Lung (tissue), 12 donors: ENCODE measurements around the gene COL18A1. TPM values are rescaled to one million over a fixed set of nuclear protein-coding genes. Genes with fewer than 3 reads are reported as not detected.

ENCODE experiments used
- ATAC-seq: fragments of 200-7000 bp; cut with Tn5 transposase; one replicate; pipeline ENCODE4 v1.9.1; 2020; ENCODE audit warnings: moderate number of reproducible peaks; ENCODE audit not compliant: insufficient read depth, low FRiP score
- DNase-seq, 3 donors: peaks; one replicate each; pipeline ENCODE4 v3.0.0-alpha.2; 2013 to 2017
- H3K27ac ChIP-seq, 2 donors: one replicate each; pipeline ENCODE4 v1.5.1; 2013; ENCODE audit warnings: mild to moderate bottlenecking in 2 of 2, moderate library complexity in 2 of 2, control low read depth in 1 of 2, inconsistent platforms in 1 of 2, low read depth in 1 of 2, low read length in 1 of 2
- H3K27me3 ChIP-seq, 3 donors: one replicate each; pipeline ENCODE4 v1.5.1; 2013; ENCODE audit warnings: low read length in 2 of 3; ENCODE audit not compliant: control insufficient read depth in 3 of 3, insufficient read depth in 3 of 3
- H3K36me3 ChIP-seq, 4 donors: one replicate each; pipeline ENCODE4 v1.5.1; 2013; ENCODE audit warnings: low read length in 4 of 4, mild to moderate bottlenecking in 1 of 4, moderate library complexity in 1 of 4; ENCODE audit not compliant: control insufficient read depth in 4 of 4, insufficient read depth in 4 of 4
- H3K4me1 ChIP-seq, 5 donors: one replicate each; pipeline ENCODE4 v1.5.1; 2013; ENCODE audit warnings: low read length in 5 of 5, mild to moderate bottlenecking in 2 of 5, moderate library complexity in 1 of 5; ENCODE audit not compliant: control insufficient read depth in 5 of 5, insufficient read depth in 5 of 5
- H3K4me3 ChIP-seq: one replicate; pipeline ENCODE4 v1.5.1; 2013; ENCODE audit warnings: mild to moderate bottlenecking, control low read depth, moderate library complexity
- H3K9ac ChIP-seq, 2 donors: one replicate each; pipeline ENCODE4 v1.5.1; 2013; ENCODE audit warnings: low read length in 2 of 2, control low read depth in 1 of 2; ENCODE audit not compliant: insufficient read depth in 1 of 2
- H3K9me3 ChIP-seq, 4 donors: one replicate each; pipeline ENCODE4 v1.5.1; 2013; ENCODE audit warnings: low read length in 3 of 4, mild to moderate bottlenecking in 1 of 4, moderate library complexity in 1 of 4; ENCODE audit not compliant: control insufficient read depth in 4 of 4, insufficient read depth in 3 of 4
- WGBS, 2 donors: extraction: QIAGEN DNeasy Blood & Tissue Kit; methylation state at CpG; one replicate each; pipeline ENCODE4 v1.1.7; 2013; 5-methylcytosine and 5-hydroxymethylcytosine counted together
- polyA plus RNA-seq, 2 donors: library from polyadenylated mRNA; stranded (reverse); fragments of 200-250 nt; gene quantifications; one replicate each; pipeline ENCODE4 v1.2.1, GENCODE V29; 2013
- total RNA-seq, 2 donors: library from RNA; depleted of rRNA in 1 of 2; stranded (reverse); fragments of >200 nt in 1 of 2; gene quantifications; one replicate each; pipeline ENCODE4 v1.2.1, GENCODE V29; 2014 to 2021
- TF ChIP-seq, protein P1 (sequence below): IDR thresholded peaks from 2 replicates; pipeline ENCODE4 v1.5.1; 2012; ENCODE audit warnings: mild to moderate bottlenecking; ENCODE audit errors: control extremely low read depth, extremely low read depth
- donor health status: control.
- donor health status: control.
- donor health status: Bipolar disorder and iron deficiency.
- donor health status: healthy.
- donor health status: DM: yes; HTN: yes; CAD: no.

Gene COL18A1
- total and polyA plus RNA-seq, 4 donors: 42.7 to 102 (median 45.8) TPM

DNA sequence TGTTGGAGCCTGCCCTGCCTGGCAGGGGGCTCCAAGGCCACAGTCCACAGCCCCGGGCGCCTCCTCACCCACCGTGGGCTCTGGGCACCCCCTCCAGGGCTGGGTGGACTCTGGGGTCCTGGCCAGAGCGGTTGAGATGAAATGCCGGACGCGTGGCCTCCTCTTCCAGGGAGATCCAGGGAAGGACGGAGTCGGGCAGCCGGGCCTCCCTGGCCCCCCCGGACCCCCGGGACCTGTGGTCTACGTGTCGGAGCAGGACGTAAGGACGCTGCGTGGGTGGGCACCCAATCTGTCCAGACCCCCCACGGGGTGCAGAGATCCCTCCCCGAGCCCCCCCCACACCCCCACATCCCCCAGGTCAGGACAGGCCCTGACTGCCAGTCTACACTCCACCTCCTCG is 86.1 kb downstream of the COL18A1 start:
- TF ChIP-seq, protein P1, sequence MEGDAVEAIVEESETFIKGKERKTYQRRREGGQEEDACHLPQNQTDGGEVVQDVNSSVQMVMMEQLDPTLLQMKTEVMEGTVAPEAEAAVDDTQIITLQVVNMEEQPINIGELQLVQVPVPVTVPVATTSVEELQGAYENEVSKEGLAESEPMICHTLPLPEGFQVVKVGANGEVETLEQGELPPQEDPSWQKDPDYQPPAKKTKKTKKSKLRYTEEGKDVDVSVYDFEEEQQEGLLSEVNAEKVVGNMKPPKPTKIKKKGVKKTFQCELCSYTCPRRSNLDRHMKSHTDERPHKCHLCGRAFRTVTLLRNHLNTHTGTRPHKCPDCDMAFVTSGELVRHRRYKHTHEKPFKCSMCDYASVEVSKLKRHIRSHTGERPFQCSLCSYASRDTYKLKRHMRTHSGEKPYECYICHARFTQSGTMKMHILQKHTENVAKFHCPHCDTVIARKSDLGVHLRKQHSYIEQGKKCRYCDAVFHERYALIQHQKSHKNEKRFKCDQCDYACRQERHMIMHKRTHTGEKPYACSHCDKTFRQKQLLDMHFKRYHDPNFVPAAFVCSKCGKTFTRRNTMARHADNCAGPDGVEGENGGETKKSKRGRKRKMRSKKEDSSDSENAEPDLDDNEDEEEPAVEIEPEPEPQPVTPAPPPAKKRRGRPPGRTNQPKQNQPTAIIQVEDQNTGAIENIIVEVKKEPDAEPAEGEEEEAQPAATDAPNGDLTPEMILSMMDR: no peak
- no peak overlapping the region for H3K9ac ChIP-seq
- H3K36me3 ChIP-seq: peaks cover 0 to 9% (median 2%) of the 10 kb centered on the region in 4 donors
- no peak for ATAC-seq
- no peaks in the 10 kb centered on the region for H3K9me3 ChIP-seq
- no peak overlapping the region for H3K4me3 ChIP-seq
- H3K27ac ChIP-seq: no peak overlapping the region
- 90 to 94% methylated on average over 18 to 20 of the region's 20 CpGs for WGBS, 2 donors
- no peak for DNase-seq
- no peaks in the 10 kb centered on the region for H3K27me3 ChIP-seq
- no peaks in the 10 kb centered on the region for H3K4me1 ChIP-seq

DNA sequence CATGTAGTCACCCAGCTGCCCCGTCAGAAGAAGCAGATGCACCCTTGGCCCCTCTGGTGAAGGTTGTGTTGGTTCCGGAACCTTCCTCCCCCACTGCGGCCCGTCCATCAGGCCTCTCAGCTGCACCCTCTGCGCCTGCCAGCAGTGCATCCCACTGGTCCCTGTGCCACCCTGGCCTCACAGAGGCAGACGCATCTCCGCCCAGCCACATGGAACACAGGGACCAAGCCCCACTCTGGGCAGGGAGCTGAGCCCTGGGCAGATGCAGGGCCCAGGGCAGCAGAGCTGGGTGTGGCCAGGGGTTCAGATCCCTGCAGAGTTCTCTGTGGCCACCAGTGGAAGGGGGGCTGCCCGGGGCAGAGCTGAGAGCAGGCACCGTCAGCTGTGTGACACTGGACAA is 86.7 kb downstream of the COL18A1 start:
- no peak overlapping the region for H3K4me3 ChIP-seq
- no peak overlapping the region for H3K9ac ChIP-seq
- H3K4me1 ChIP-seq: no peaks in the 10 kb centered on the region
- no peak overlapping the region for H3K27ac ChIP-seq
- DNase-seq (no peak), ATAC-seq (no peak)
- TF ChIP-seq, protein P1: no peak
- H3K27me3 ChIP-seq: no peaks in the 10 kb centered on the region
- H3K36me3 ChIP-seq: peaks cover 0 to 11% (median 2%) of the 10 kb centered on the region in 4 donors
- H3K9me3 ChIP-seq: no peaks in the 10 kb centered on the region
- WGBS, 2 donors: 92 to 98% methylated on average over 9 of the region's 9 CpGs

DNA sequence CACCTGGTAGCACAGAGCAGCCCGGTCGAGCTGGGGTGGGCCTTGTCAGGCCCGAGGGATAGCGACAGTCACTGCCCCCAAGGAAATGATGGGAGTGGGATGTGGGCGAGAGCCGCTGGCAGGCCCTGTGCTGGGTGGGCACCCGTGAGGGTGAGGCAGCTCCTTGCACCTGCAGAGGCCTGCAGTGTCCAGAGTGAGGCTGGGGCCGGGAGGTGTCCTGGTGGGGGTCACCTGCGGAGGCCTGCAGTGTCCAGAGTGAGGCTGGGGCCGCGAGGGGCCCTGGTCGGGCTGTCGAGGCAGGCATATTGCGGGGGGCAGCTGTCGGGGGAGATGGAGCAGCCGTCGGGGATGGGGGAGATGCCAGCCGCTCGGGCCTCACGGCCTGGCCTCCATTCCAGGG is 87.8 kb downstream of the COL18A1 start:
- Histone ChIP-seq H3K9me3 (no peaks in the 10 kb centered on the region), H3K4me3 (no peak overlapping the region), H3K36me3 (peaks cover 0 to 21% (median 2%) of the 10 kb centered on the region in 4 donors), H3K9ac (no peak overlapping the region), H3K27me3 (no peaks in the 10 kb centered on the region), H3K27ac (no peak overlapping the region), H3K4me1 (no peaks in the 10 kb centered on the region)
- TF ChIP-seq, protein P1: no peak
- 91 to 96% methylated on average over 19 to 20 of the region's 20 CpGs for WGBS, 2 donors
- DNase-seq (no peak), ATAC-seq (no peak)

DNA sequence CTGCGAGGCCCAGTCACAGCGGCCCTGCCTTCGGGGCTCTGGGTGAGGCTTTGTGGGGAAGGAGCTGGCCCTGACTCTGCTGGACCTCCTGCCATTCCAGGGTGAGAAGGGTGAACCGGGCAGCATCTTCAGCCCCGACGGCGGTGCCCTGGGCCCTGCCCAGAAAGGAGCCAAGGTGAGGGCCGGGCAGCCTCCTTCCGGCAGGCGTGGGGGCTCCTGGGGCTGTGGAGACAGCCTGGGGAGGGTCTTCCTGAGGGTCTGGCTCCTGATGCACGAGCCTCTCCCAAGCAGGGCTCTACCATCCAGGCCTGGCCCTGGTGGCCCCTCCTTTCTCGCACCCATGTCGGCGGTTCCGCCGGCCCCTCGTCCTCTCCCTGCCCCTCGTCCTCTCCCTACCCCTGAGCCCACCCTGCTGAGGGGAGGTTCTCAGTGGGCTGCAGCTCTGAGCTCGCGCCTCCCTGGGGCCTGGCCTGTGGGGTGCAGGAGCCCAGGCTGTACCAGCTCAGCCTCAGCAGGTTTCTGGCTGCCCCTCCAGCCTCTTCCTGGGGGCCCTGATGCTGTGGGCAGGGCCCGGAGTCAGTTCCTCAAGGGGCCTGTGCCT is 88.5 kb downstream of the COL18A1 start:
- H3K9ac ChIP-seq: no peak overlapping the region
- no peaks in the 10 kb centered on the region for H3K9me3 ChIP-seq
- DNase-seq (no peak), ATAC-seq (no peak)
- TF ChIP-seq, protein P1: no peak
- no peaks in the 10 kb centered on the region for H3K27me3 ChIP-seq
- 94% methylated on average over 20 to 21 of the region's 21 CpGs for WGBS, 2 donors
- H3K27ac ChIP-seq: no peak overlapping the region
- peaks cover 0 to 23% (median 2%) of the 10 kb centered on the region in 4 donors for H3K36me3 ChIP-seq
- H3K4me3 ChIP-seq: no peak overlapping the region
- no peaks in the 10 kb centered on the region for H3K4me1 ChIP-seq
